GM12891 (cell line): ENCODE results near the gene ZNF493.

Experiments used
- PAX5 ChIP-seq: IDR thresholded peaks from 2 replicates; pipeline ENCODE4 v1.6.1; 2011; ENCODE audit warnings: low read length, moderate library complexity, mild to moderate bottlenecking; ENCODE audit not compliant: insufficient read depth, severe bottlenecking
- POLR2A ChIP-seq: IDR thresholded peaks from 2 replicates; pipeline ENCODE4 v1.6.1; 2011; ENCODE audit warnings: low read depth, low read length, control low read depth
- POLR2AphosphoS5 ChIP-seq: IDR thresholded peaks from 2 replicates; pipeline ENCODE4 v1.6.1; 2011; ENCODE audit warnings: low read depth, low read length, control low read depth
- POU2F2 ChIP-seq: IDR thresholded peaks from 2 replicates; pipeline ENCODE4 v1.6.1; 2011; ENCODE audit warnings: low read depth, mild to moderate bottlenecking, control low read depth, low read length, moderate library complexity
- SPI1 ChIP-seq: IDR thresholded peaks from 2 replicates; pipeline ENCODE4 v1.6.1; 2011; ENCODE audit warnings: low read depth, low read length, control low read depth
- TAF1 ChIP-seq: IDR thresholded peaks from 2 replicates; pipeline ENCODE4 v1.6.1; 2011; ENCODE audit warnings: low read depth, low read length, control low read depth

GRCh38 chr19:21410166-21410565 is 13.2 kb downstream of the ZNF493 start:
- TF ChIP-seq POLR2A: no peak
- TF ChIP-seq POLR2AphosphoS5: no peak
- no peak for TF ChIP-seq TAF1
- TF ChIP-seq POU2F2: no peak
- no peak for TF ChIP-seq SPI1
- TF ChIP-seq PAX5: no peak
